ENCODE measurements around the gene EMD. TPM values are rescaled to one million over a fixed set of nuclear protein-coding genes. Genes with fewer than 3 reads are reported as not detected.

The EMD gene
- total RNA-seq, 1 donor from 2014 or later: 91.7 TPM

GRCh38 chrX:154360155-154360713 lies 18.9 kb upstream of the EMD start:
- Mint-ChIP-seq H3K4me1 (peaks cover 10% of the 10 kb centered on the region), H3K9me3 (no peaks in the 10 kb centered on the region), H3K27ac (no peak overlapping the region), H3K36me3 (ENCODE audit: low read depth) (peaks cover 40% of the 10 kb centered on the region), H3K4me3 (no peak overlapping the region), H3K27me3 (no peaks in the 10 kb centered on the region)
- DNase-seq: no peak
- intact Hi-C loops (cut with micrococcal nuclease): no loop called here

GRCh38 chrX:154362085-154362742 lies 16.9 kb upstream of the EMD start:
- H3K4me1 Mint-ChIP-seq: peaks cover 7% of the 10 kb centered on the region

GRCh38 chrX:154363706-154364439 lies 15.2 kb upstream of the EMD start:
- H3K27me3 Mint-ChIP-seq: no peaks in the 10 kb centered on the region
- H3K27ac Mint-ChIP-seq: no peak overlapping the region
- peaks cover 45% of the 10 kb centered on the region for H3K36me3 Mint-ChIP-seq (ENCODE audit: low read depth)
- H3K9me3 Mint-ChIP-seq: no peaks in the 10 kb centered on the region
- H3K4me3 Mint-ChIP-seq: no peak overlapping the region
- DNase-seq: no peak
- peaks cover 10% of the 10 kb centered on the region for H3K4me1 Mint-ChIP-seq
- intact Hi-C loops (cut with micrococcal nuclease): no loop called here

More at GRCh38 chrX:154362085-154362742, 16.9 kb upstream of the EMD start:
- intact Hi-C loops (cut with micrococcal nuclease): no loop called here
- no peaks in the 10 kb centered on the region for H3K27me3 Mint-ChIP-seq
- H3K4me3 Mint-ChIP-seq: no peak overlapping the region
- H3K27ac Mint-ChIP-seq: no peak overlapping the region
- peaks cover 47% of the 10 kb centered on the region for H3K36me3 Mint-ChIP-seq (ENCODE audit: low read depth)
- no peaks in the 10 kb centered on the region for H3K9me3 Mint-ChIP-seq
- no peak for DNase-seq

- intact Hi-C loops (cut with micrococcal nuclease): no loop called here
- H3K27me3 Mint-ChIP-seq: no peaks in the 10 kb centered on the region
- H3K4me1 Mint-ChIP-seq: peaks cover 10% of the 10 kb centered on the region
- no peak overlapping the region for H3K4me3 Mint-ChIP-seq
- H3K27ac Mint-ChIP-seq: peak overlapping the region; percentile 15
- no peak for DNase-seq
- H3K36me3 Mint-ChIP-seq (ENCODE audit: low read depth): peaks cover 46% of the 10 kb centered on the region
- H3K9me3 Mint-ChIP-seq: no peaks in the 10 kb centered on the region
Observed at GRCh38 chrX:154365052-154365600, 14.0 kb upstream of the EMD start.

- no peak for DNase-seq
- Mint-ChIP-seq H3K9me3 (no peaks in the 10 kb centered on the region), H3K4me3 (no peak overlapping the region), H3K27ac (no peak overlapping the region), H3K4me1 (peaks cover 10% of the 10 kb centered on the region), H3K27me3 (no peaks in the 10 kb centered on the region), H3K36me3 (ENCODE audit: low read depth) (peaks cover 42% of the 10 kb centered on the region)
- intact Hi-C loops (cut with micrococcal nuclease): no loop called here
Observed at GRCh38 chrX:154365997-154366665, 13.0 kb upstream of the EMD start.

- Mint-ChIP-seq H3K4me1 (peaks cover 10% of the 10 kb centered on the region), H3K36me3 (ENCODE audit: low read depth) (peaks cover 36% of the 10 kb centered on the region), H3K4me3 (no peak overlapping the region), H3K27ac (peak overlapping the region; percentile 25), H3K27me3 (no peaks in the 10 kb centered on the region), H3K9me3 (no peaks in the 10 kb centered on the region)
- no peak for DNase-seq
- intact Hi-C loops (cut with micrococcal nuclease): no loop called here
Observed at GRCh38 chrX:154366666-154367055, 12.4 kb upstream of the EMD start.

- Mint-ChIP-seq H3K27ac (peak overlapping the region; percentile 93), H3K4me1 (peaks cover 14% of the 10 kb centered on the region), H3K4me3 (peak overlapping the region; percentile 95), H3K36me3 (ENCODE audit: low read depth) (peaks cover 34% of the 10 kb centered on the region), H3K9me3 (no peaks in the 10 kb centered on the region), H3K27me3 (no peaks in the 10 kb centered on the region)
- intact Hi-C loops (cut with micrococcal nuclease): no loop called here
- DNase-seq: no peak
Observed at GRCh38 chrX:154367474-154368308, 11.4 kb upstream of the EMD start.

- Mint-ChIP-seq H3K27me3 (no peaks in the 10 kb centered on the region), H3K36me3 (ENCODE audit: low read depth) (peaks cover 30% of the 10 kb centered on the region), H3K4me1 (peaks cover 14% of the 10 kb centered on the region), H3K27ac (peak overlapping the region; percentile 93), H3K4me3 (peak overlapping the region; percentile 95), H3K9me3 (no peaks in the 10 kb centered on the region)
- DNase-seq: peak; percentile 95
- intact Hi-C loops (cut with micrococcal nuclease): loop anchor here (1.0 kb wide), 2 partner anchors 9 to 397 kb away; partner anchors contain the start of gene TMEM187
Observed at GRCh38 chrX:154368630-154369448, 10.3 kb upstream of the EMD start.

- intact Hi-C loops (cut with micrococcal nuclease): loop anchor here (1.0 to 10.0 kb wide), 4 partner anchors 9 to 655 kb away; partner anchors contain the start of genes F8, FAM3A, FUNDC2 and TMEM187
Observed at GRCh38 chrX:154369449-154370299, 9.4 kb upstream of the EMD start.

GRCh38 chrX:154370300-154371016 lies 8.6 kb upstream of the EMD start:
- H3K9me3 Mint-ChIP-seq: no peaks in the 10 kb centered on the region
- peaks cover 25% of the 10 kb centered on the region for H3K36me3 Mint-ChIP-seq (ENCODE audit: low read depth)
- intact Hi-C loops (cut with micrococcal nuclease): loop anchor here (10.0 kb wide), 2 partner anchors 144 to 654 kb away; partner anchors contain the start of genes F8, FAM3A and FUNDC2
- peak; percentile 72 for DNase-seq
- H3K27me3 Mint-ChIP-seq: no peaks in the 10 kb centered on the region
- H3K4me1 Mint-ChIP-seq: peaks cover 11% of the 10 kb centered on the region
- H3K27ac Mint-ChIP-seq: peak overlapping the region; percentile 90
- peak overlapping the region; percentile 95 for H3K4me3 Mint-ChIP-seq

More at GRCh38 chrX:154369449-154370299, 9.4 kb upstream of the EMD start:
- Mint-ChIP-seq H3K4me3 (peak overlapping the region; percentile 95), H3K27me3 (no peaks in the 10 kb centered on the region), H3K36me3 (ENCODE audit: low read depth) (peaks cover 28% of the 10 kb centered on the region), H3K9me3 (no peaks in the 10 kb centered on the region), H3K27ac (peak overlapping the region; percentile 93), H3K4me1 (peaks cover 13% of the 10 kb centered on the region)
- DNase-seq: peak; percentile 90

Data from activated CD4-positive, alpha-beta T cell treated with anti-CD3 and anti-CD28 coated beads, Interleukin-2, amount 10 ng/mL, durations not matched to agents 24 days and 14 days (primary cell).